ENCODE results near the gene ZNF497. TPM values are rescaled to one million over a fixed set of nuclear protein-coding genes. Genes with fewer than 3 reads are reported as not detected.

Gene ZNF497
- total RNA-seq, 1 experiment from 2014 or later = 2.4 TPM

DNA sequence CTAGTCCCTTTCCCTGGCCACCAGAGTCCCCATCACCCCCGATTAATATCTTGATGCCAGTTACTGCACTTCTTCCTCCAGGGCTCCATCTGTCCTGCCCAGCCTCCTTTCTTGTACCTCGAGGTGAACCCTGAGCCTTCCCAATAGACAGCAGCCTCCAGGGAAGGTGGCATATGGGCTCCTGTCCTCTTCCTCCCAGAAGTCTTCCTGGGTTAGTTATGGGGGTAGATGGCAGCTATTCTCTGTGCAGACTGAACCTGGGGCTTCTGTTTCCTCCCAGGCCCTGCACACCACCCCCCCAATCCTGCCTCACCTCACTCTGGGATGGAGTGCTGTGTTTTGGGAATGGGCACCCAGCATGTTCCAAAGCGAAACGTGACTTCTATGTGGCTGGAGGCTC lies 35.5 kb upstream of the ZNF497 start:
- Histone ChIP-seq H3K4me1 (ENCODE audit: insufficient read depth, low read length) (no peaks in the 10 kb centered on the region; the same call in 1 of the 2 replicates), H3T11ph (ENCODE audit: low read length) (no peak overlapping the region), H3K9ac (ENCODE audit: extremely low read depth, insufficient read length, low read length) (no peak overlapping the region), H4K5ac (ENCODE audit: insufficient read length, low read depth, low read length) (no peak overlapping the region), H3K56ac (ENCODE audit: insufficient read length, low read depth, low read length) (no peak overlapping the region), H2BK15ac (ENCODE audit: low read depth, low read length) (no peak overlapping the region), H2BK12ac (ENCODE audit: insufficient read length, low read depth, low read length) (no peak overlapping the region), H4K20me1 (ENCODE audit: control insufficient read depth, insufficient read depth, insufficient read length) (peaks cover 5% of the 10 kb centered on the region), H3K79me2 (ENCODE audit: insufficient read depth, low read length) (no peaks in the 10 kb centered on the region), H3K9me3 (ENCODE audit: control insufficient read depth, low read depth, low read length) (no peaks in the 10 kb centered on the region), H2BK120ac (ENCODE audit: low read depth, low read length, poor library complexity, severe bottlenecking) (no peak overlapping the region), H2BK5ac (ENCODE audit: insufficient read length, low read length) (no peak overlapping the region), H3K4ac (ENCODE audit: low read depth, low read length) (no peak overlapping the region), H2AFZ (ENCODE audit: low read length) (no peak overlapping the region), H3K27ac (ENCODE audit: insufficient read length, low read depth, low read length) (no peak overlapping the region), H3K18ac (ENCODE audit: insufficient read length, low read depth, low read length) (no peak overlapping the region), H4K8ac (replicated peaks; ENCODE audit: insufficient read length, low read depth, low read length) (no peak overlapping the region), H3K4me2 (ENCODE audit: insufficient read depth, insufficient read length, low read length) (no peak overlapping the region), H3K79me1 (ENCODE audit: insufficient read depth, low read depth, low read length, poor library complexity, severe bottlenecking) (no peaks in the 10 kb centered on the region), H3K23ac (ENCODE audit: insufficient read length, low read depth, low read length) (no peak overlapping the region), H4K91ac (ENCODE audit: insufficient read length, low read depth, low read length) (no peak overlapping the region), H3K14ac (ENCODE audit: insufficient read depth, low read length) (no peak overlapping the region), H3K23me2 (ENCODE audit: insufficient read length, low read depth, low read length, poor library complexity, severe bottlenecking) (peaks cover 13% of the 10 kb centered on the region), H2BK20ac (ENCODE audit: low read depth, low read length, poor library complexity, severe bottlenecking) (no peak overlapping the region), H3K27me3 (ENCODE audit: insufficient read depth, low read length) (no peaks in the 10 kb centered on the region; the same call in 1 of the 2 replicates), H2AK5ac (ENCODE audit: insufficient read length, low read length) (no peak overlapping the region)
- H3K4me1 Mint-ChIP-seq = peaks cover 10 to 16% of the 10 kb centered on the region in 2 experiments
- H3K27me3 Mint-ChIP-seq (ENCODE audit: low read depth) = peaks cover 14% of the 10 kb centered on the region
- no peak overlapping the region for H3K27ac Mint-ChIP-seq
- DNase-seq = no peak
- peaks cover 17 to 21% (median 19%) of the 10 kb centered on the region in 3 experiments; a peak in 6 of 7 replicates for H3K36me3 Mint-ChIP-seq (ENCODE audit: insufficient read depth in 1 of 3, low read depth in 3 of 3)
- H3K4me3 Mint-ChIP-seq = peak overlapping the region in 1 of 2 experiments; percentile 40; a peak in 2 of 5 replicates
- H3K9me3 Mint-ChIP-seq = no peaks in the 10 kb centered on the region
- WGBS (ENCODE audit: extremely low coverage, insufficient read length, low lambda C conversion rate) = no CpG with 5 or more reads among the region's 4 CpGs
- TF ChIP-seq, protein P1, sequence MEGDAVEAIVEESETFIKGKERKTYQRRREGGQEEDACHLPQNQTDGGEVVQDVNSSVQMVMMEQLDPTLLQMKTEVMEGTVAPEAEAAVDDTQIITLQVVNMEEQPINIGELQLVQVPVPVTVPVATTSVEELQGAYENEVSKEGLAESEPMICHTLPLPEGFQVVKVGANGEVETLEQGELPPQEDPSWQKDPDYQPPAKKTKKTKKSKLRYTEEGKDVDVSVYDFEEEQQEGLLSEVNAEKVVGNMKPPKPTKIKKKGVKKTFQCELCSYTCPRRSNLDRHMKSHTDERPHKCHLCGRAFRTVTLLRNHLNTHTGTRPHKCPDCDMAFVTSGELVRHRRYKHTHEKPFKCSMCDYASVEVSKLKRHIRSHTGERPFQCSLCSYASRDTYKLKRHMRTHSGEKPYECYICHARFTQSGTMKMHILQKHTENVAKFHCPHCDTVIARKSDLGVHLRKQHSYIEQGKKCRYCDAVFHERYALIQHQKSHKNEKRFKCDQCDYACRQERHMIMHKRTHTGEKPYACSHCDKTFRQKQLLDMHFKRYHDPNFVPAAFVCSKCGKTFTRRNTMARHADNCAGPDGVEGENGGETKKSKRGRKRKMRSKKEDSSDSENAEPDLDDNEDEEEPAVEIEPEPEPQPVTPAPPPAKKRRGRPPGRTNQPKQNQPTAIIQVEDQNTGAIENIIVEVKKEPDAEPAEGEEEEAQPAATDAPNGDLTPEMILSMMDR (conservative IDR thresholded peaks at IDR 0.05) = no peak
